GM23338 (cell line): ENCODE results near the gene CMIP. TPM values are rescaled to one million over a fixed set of nuclear protein-coding genes. Genes with fewer than 3 reads are reported as not detected.

Source experiments
- ATAC-seq: fragments of 200-7000 bp; cut with Tn5 transposase; 3 replicates; pipeline ENCODE4 v1.9.1; 2020
- DNase-seq: peaks from one replicate; pipeline ENCODE4 v3.0.0-alpha.2; 2015; ENCODE audit warnings: low spot score
- H2AFZ ChIP-seq: fragments of 200-600 bp; sonication (generic); 2 replicates; pipeline ENCODE4 v1.8.0; 2016; ENCODE audit warnings: antibody characterized with exemption, mild to moderate bottlenecking, moderate library complexity
- H3F3A ChIP-seq: fragments of 200-600 bp; sonication (generic); replicated peaks from 2 replicates; pipeline ENCODE4 v1.8.0; 2017; ENCODE audit warnings: antibody characterized with exemption, mixed run types, low read depth
- H3K27ac ChIP-seq: fragments of 200-600 bp; sonication (generic); 2 replicates; pipeline ENCODE4 v1.6.1; 2016; ENCODE audit warnings: low read depth
- H3K27me3 ChIP-seq: fragments of 200-600 bp; sonication (generic); 2 replicates; pipeline ENCODE4 v1.8.0; 2016; ENCODE audit warnings: mild to moderate bottlenecking, mixed run types, moderate library complexity; ENCODE audit not compliant: insufficient read depth
- H3K36me3 ChIP-seq: fragments of 200-600 bp; sonication (generic); 2 replicates; pipeline ENCODE4 v1.8.0; 2016; ENCODE audit warnings: mild to moderate bottlenecking; ENCODE audit not compliant: insufficient read depth
- H3K4me1 ChIP-seq: fragments of 200-600 bp; sonication (generic); 2 replicates; pipeline ENCODE4 v1.8.0; 2016; ENCODE audit warnings: mild to moderate bottlenecking, moderate library complexity; ENCODE audit not compliant: insufficient read depth
- H3K4me2 ChIP-seq: fragments of 200-600 bp; sonication (generic); 2 replicates; pipeline ENCODE4 v1.7.1; 2017; ENCODE audit warnings: mixed run types
- H3K4me3 ChIP-seq: fragments of 200-600 bp; sonication (generic); 2 replicates; pipeline ENCODE4 v1.6.1; 2016; ENCODE audit warnings: mixed run types
- H3K79me2 ChIP-seq: fragments of 200-600 bp; sonication (generic); replicated peaks from 2 replicates; pipeline ENCODE4 v1.8.0; 2017; ENCODE audit warnings: mild to moderate bottlenecking; ENCODE audit not compliant: insufficient read depth
- H3K9me2 ChIP-seq: fragments of 200-600 bp; sonication (generic); 2 replicates; pipeline ENCODE4 v1.8.0; 2017; ENCODE audit not compliant: insufficient read depth
- H4K20me1 ChIP-seq: fragments of 200-600 bp; sonication (generic); replicated peaks from 2 replicates; pipeline ENCODE4 v1.8.0; 2017; ENCODE audit warnings: mild to moderate bottlenecking; ENCODE audit not compliant: insufficient read depth
- H3K27ac Mint-ChIP-seq: 2 replicates; pipeline ENCODE4 v1.8.0; 2020; ENCODE audit warnings: inconsistent platforms, mild to moderate bottlenecking, moderate library complexity, mixed read lengths
- H3K27me3 Mint-ChIP-seq: 3 replicates; pipeline ENCODE4 v1.8.0; 2022; ENCODE audit warnings: low read depth, mild to moderate bottlenecking, moderate library complexity, mixed read lengths, inconsistent platforms; ENCODE audit not compliant: insufficient read depth, poor library complexity
- H3K36me3 Mint-ChIP-seq: 3 replicates; pipeline ENCODE4 v1.8.0; 2021; ENCODE audit warnings: low read depth, mild to moderate bottlenecking, inconsistent platforms, moderate library complexity, mixed read lengths
- H3K4me1 Mint-ChIP-seq: 3 replicates; pipeline ENCODE4 v1.8.0; 2020; ENCODE audit warnings: mild to moderate bottlenecking, inconsistent platforms, mixed read lengths
- H3K4me3 Mint-ChIP-seq: 3 replicates; pipeline ENCODE4 v1.8.0; 2021; ENCODE audit warnings: moderate library complexity, mild to moderate bottlenecking, inconsistent platforms, mixed read lengths
- H3K9me3 Mint-ChIP-seq: 3 replicates; pipeline ENCODE4 v1.8.0; 2020; ENCODE audit warnings: moderate library complexity, mild to moderate bottlenecking, inconsistent platforms, mixed read lengths
- CREB1 ChIP-seq: fragments of 250-450 bp; sonication (Bioruptor Pico); IDR thresholded peaks from 2 replicates; pipeline ENCODE4 v1.5.0; 2020; ENCODE audit warnings: low read depth, mild to moderate bottlenecking, moderate library complexity
- EZH2 ChIP-seq: fragments of 200-600 bp; sonication (generic); IDR thresholded peaks from one replicate; pipeline ENCODE4 v1.8.0; 2017; ENCODE audit warnings: antibody characterized with exemption, mild to moderate bottlenecking, low read depth; ENCODE audit not compliant: unreplicated experiment
- EZH2phosphoT487 ChIP-seq: fragments of 200-600 bp; sonication (generic); IDR thresholded peaks from one replicate; pipeline ENCODE4 v1.8.1; 2018; ENCODE audit warnings: antibody characterized with exemption; ENCODE audit not compliant: unreplicated experiment
- JUNB ChIP-seq: IDR thresholded peaks from one replicate; pipeline ENCODE4 v1.6.1; 2016; ENCODE audit warnings: antibody characterized with exemption; ENCODE audit not compliant: unreplicated experiment
- NANOG ChIP-seq: IDR thresholded peaks from 2 replicates; pipeline ENCODE4 v1.6.1; 2016; ENCODE audit warnings: antibody characterized with exemption, borderline replicate concordance
- POLR2AphosphoS5 ChIP-seq: IDR thresholded peaks from 2 replicates; pipeline ENCODE4 v1.6.1; 2016; ENCODE audit warnings: antibody characterized with exemption, low read depth
- STAT1 ChIP-seq: IDR thresholded peaks from one replicate; pipeline ENCODE4 v1.6.1; 2016; ENCODE audit warnings: antibody characterized with exemption; ENCODE audit not compliant: unreplicated experiment
- ZNF114 ChIP-seq: fragments of 250-450 bp; sonication (Bioruptor Pico); IDR thresholded peaks from 2 replicates; pipeline ENCODE4 v1.5.0; 2020; ENCODE audit warnings: mild to moderate bottlenecking, moderate library complexity
- ZNF331 ChIP-seq: fragments of 250-450 bp; sonication (Bioruptor Pico); IDR thresholded peaks from 2 replicates; pipeline ENCODE4 v1.5.0; 2020; ENCODE audit warnings: low read depth, mild to moderate bottlenecking, moderate library complexity
- polyA plus RNA-seq: library from polyadenylated mRNA; unstranded; fragments of >200 nt; fragmentation: Nextera tagmentation; extraction: Ambion mirVana; gene quantifications from 2 replicates; pipeline ENCODE4 v1.2.1, GENCODE V29; 2016
- total RNA-seq: library from RNA; depleted of rRNA; stranded (reverse); fragments of >200 nt; shearing (Covaris generic); gene quantifications from 2 replicates; pipeline ENCODE4 v1.2.3, GENCODE V29; 2014
- TF ChIP-seq, protein P1 (sequence below): IDR thresholded peaks from 2 replicates; pipeline ENCODE4 v1.6.1; 2016; ENCODE audit warnings: antibody characterized with exemption
- TF ChIP-seq, protein P2 (sequence below), 2 experiments: fragments of 200-600 bp in 1 of 2; sonication (generic) in 1 of 2; conservative IDR thresholded peaks; 2 replicates each; pipeline versions ENCODE4 v1.5.1 to v1.6.1; 2016 to 2017; ENCODE audit warnings: antibody characterized with exemption in 2 of 2, low read depth in 2 of 2, mild to moderate bottlenecking in 2 of 2, moderate library complexity in 1 of 2
- TF ChIP-seq, protein P3 (sequence below): fragments of 250-450 bp; sonication (Bioruptor Pico); IDR thresholded peaks from 2 replicates; pipeline ENCODE4 v1.5.0; 2020; ENCODE audit warnings: mild to moderate bottlenecking, moderate library complexity
- TF ChIP-seq, protein P4 (sequence below): IDR thresholded peaks from one replicate; pipeline ENCODE4 v1.6.1; 2018; ENCODE audit warnings: antibody characterized with exemption; ENCODE audit not compliant: unreplicated experiment

CMIP gene
- total and polyA plus RNA-seq, 2 experiments from 2014 or later, result 9.5 to 62.3 TPM

DNA sequence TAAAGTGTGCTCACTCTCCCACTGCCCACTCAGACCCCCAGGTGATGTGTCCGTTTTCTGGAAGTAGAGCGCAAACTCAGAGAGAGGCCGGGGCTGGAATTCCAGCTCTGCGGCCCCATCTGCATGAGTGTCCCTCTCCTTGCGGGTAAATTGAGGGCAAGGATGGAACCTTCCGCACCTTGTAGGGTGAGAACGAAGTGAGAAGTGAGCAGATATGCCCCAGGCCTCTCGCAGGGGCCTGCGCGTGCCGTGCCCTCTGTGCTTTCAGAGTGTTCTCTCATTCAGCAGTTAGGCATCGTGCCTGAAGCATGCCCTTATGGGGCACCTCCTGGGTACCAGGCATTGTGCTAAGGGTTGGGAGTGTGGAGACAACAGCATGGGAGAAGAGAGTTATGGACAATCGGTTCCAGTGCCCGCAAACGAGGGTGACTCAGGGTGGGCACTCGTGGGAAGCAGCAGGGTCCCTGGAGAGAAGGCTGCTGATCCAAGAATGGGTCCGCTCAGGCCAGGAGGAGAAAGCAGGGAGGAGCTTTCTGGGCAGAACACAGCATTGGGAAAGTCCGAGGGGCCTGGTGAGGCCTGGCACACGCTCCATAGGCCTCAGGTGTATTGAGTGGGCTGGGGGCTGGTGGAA, 23.8 kb downstream of the CMIP start:
- Histone ChIP-seq H3K4me1 (no peaks in the 10 kb centered on the region; the same call in 1 of the 2 replicates), H3F3A (peaks cover 18% of the 10 kb centered on the region; the same call in 1 of the 2 replicates), H3K4me3 (no peak overlapping the region), H3K4me2 (no peak overlapping the region), H2AFZ (no peak overlapping the region), H3K27me3 (no peaks in the 10 kb centered on the region), H3K36me3 (no peaks in the 10 kb centered on the region), H3K27ac (peak overlapping the region; percentile 39; the same call in 1 of the 2 replicates), H4K20me1 (peaks cover 83% of the 10 kb centered on the region), H3K9me2 (no peaks in the 10 kb centered on the region), H3K79me2 (peaks cover 100% of the 10 kb centered on the region)
- Mint-ChIP-seq H3K27ac (no peak overlapping the region; the same call in 1 of the 2 replicates), H3K36me3 (peaks cover 14% of the 10 kb centered on the region), H3K4me1 (peaks cover 27% of the 10 kb centered on the region), H3K4me3 (no peak overlapping the region), H3K9me3 (no peaks in the 10 kb centered on the region), H3K27me3 (peaks cover 4% of the 10 kb centered on the region)
- no peak for ATAC-seq
- no peak for TF ChIP-seq JUNB
- TF ChIP-seq, protein P1, sequence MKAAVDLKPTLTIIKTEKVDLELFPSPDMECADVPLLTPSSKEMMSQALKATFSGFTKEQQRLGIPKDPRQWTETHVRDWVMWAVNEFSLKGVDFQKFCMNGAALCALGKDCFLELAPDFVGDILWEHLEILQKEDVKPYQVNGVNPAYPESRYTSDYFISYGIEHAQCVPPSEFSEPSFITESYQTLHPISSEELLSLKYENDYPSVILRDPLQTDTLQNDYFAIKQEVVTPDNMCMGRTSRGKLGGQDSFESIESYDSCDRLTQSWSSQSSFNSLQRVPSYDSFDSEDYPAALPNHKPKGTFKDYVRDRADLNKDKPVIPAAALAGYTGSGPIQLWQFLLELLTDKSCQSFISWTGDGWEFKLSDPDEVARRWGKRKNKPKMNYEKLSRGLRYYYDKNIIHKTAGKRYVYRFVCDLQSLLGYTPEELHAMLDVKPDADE, result no peak
- TF ChIP-seq, protein P2, sequence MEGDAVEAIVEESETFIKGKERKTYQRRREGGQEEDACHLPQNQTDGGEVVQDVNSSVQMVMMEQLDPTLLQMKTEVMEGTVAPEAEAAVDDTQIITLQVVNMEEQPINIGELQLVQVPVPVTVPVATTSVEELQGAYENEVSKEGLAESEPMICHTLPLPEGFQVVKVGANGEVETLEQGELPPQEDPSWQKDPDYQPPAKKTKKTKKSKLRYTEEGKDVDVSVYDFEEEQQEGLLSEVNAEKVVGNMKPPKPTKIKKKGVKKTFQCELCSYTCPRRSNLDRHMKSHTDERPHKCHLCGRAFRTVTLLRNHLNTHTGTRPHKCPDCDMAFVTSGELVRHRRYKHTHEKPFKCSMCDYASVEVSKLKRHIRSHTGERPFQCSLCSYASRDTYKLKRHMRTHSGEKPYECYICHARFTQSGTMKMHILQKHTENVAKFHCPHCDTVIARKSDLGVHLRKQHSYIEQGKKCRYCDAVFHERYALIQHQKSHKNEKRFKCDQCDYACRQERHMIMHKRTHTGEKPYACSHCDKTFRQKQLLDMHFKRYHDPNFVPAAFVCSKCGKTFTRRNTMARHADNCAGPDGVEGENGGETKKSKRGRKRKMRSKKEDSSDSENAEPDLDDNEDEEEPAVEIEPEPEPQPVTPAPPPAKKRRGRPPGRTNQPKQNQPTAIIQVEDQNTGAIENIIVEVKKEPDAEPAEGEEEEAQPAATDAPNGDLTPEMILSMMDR (conservative IDR thresholded peaks at IDR 0.05; ENCODE audit: low read depth in 2 of 2), result no peak
- no peak for TF ChIP-seq CREB1 (CRISPR knock-in tag)
- no peak for TF ChIP-seq STAT1
- TF ChIP-seq EZH2phosphoT487, result no peak
- no peak for TF ChIP-seq ZNF114 (CRISPR knock-in tag)
- TF ChIP-seq, protein P3, sequence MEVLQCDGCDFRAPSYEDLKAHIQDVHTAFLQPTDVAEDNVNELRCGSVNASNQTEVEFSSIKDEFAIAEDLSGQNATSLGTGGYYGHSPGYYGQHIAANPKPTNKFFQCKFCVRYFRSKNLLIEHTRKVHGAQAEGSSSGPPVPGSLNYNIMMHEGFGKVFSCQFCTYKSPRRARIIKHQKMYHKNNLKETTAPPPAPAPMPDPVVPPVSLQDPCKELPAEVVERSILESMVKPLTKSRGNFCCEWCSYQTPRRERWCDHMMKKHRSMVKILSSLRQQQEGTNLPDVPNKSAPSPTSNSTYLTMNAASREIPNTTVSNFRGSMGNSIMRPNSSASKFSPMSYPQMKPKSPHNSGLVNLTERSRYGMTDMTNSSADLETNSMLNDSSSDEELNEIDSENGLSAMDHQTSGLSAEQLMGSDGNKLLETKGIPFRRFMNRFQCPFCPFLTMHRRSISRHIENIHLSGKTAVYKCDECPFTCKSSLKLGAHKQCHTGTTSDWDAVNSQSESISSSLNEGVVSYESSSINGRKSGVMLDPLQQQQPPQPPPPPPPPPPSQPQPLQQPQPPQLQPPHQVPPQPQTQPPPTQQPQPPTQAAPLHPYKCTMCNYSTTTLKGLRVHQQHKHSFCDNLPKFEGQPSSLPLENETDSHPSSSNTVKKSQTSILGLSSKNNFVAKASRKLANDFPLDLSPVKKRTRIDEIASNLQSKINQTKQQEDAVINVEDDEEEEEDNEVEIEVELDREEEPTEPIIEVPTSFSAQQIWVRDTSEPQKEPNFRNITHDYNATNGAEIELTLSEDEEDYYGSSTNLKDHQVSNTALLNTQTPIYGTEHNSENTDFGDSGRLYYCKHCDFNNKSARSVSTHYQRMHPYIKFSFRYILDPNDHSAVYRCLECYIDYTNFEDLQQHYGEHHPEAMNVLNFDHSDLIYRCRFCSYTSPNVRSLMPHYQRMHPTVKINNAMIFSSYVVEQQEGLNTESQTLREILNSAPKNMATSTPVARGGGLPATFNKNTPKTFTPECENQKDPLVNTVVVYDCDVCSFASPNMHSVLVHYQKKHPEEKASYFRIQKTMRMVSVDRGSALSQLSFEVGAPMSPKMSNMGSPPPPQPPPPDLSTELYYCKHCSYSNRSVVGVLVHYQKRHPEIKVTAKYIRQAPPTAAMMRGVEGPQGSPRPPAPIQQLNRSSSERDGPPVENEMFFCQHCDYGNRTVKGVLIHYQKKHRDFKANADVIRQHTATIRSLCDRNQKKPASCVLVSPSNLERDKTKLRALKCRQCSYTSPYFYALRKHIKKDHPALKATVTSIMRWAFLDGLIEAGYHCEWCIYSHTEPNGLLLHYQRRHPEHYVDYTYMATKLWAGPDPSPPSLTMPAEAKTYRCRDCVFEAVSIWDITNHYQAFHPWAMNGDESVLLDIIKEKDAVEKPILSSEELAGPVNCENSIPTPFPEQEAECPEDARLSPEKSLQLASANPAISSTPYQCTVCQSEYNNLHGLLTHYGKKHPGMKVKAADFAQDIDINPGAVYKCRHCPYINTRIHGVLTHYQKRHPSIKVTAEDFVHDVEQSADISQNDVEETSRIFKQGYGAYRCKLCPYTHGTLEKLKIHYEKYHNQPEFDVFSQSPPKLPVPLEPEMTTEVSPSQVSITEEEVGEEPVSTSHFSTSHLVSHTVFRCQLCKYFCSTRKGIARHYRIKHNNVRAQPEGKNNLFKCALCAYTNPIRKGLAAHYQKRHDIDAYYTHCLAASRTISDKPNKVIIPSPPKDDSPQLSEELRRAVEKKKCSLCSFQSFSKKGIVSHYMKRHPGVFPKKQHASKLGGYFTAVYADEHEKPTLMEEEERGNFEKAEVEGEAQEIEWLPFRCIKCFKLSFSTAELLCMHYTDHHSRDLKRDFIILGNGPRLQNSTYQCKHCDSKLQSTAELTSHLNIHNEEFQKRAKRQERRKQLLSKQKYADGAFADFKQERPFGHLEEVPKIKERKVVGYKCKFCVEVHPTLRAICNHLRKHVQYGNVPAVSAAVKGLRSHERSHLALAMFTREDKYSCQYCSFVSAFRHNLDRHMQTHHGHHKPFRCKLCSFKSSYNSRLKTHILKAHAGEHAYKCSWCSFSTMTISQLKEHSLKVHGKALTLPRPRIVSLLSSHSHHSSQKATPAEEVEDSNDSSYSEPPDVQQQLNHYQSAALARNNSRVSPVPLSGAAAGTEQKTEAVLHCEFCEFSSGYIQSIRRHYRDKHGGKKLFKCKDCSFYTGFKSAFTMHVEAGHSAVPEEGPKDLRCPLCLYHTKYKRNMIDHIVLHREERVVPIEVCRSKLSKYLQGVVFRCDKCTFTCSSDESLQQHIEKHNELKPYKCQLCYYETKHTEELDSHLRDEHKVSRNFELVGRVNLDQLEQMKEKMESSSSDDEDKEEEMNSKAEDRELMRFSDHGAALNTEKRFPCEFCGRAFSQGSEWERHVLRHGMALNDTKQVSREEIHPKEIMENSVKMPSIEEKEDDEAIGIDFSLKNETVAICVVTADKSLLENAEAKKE (CRISPR knock-in tag), result no peak
- no peak for TF ChIP-seq POLR2AphosphoS5
- TF ChIP-seq, protein P4, sequence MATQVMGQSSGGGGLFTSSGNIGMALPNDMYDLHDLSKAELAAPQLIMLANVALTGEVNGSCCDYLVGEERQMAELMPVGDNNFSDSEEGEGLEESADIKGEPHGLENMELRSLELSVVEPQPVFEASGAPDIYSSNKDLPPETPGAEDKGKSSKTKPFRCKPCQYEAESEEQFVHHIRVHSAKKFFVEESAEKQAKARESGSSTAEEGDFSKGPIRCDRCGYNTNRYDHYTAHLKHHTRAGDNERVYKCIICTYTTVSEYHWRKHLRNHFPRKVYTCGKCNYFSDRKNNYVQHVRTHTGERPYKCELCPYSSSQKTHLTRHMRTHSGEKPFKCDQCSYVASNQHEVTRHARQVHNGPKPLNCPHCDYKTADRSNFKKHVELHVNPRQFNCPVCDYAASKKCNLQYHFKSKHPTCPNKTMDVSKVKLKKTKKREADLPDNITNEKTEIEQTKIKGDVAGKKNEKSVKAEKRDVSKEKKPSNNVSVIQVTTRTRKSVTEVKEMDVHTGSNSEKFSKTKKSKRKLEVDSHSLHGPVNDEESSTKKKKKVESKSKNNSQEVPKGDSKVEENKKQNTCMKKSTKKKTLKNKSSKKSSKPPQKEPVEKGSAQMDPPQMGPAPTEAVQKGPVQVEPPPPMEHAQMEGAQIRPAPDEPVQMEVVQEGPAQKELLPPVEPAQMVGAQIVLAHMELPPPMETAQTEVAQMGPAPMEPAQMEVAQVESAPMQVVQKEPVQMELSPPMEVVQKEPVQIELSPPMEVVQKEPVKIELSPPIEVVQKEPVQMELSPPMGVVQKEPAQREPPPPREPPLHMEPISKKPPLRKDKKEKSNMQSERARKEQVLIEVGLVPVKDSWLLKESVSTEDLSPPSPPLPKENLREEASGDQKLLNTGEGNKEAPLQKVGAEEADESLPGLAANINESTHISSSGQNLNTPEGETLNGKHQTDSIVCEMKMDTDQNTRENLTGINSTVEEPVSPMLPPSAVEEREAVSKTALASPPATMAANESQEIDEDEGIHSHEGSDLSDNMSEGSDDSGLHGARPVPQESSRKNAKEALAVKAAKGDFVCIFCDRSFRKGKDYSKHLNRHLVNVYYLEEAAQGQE, result no peak
- TF ChIP-seq ZNF331 (CRISPR knock-in tag), result no peak
- TF ChIP-seq NANOG, result no peak
- no peak for TF ChIP-seq EZH2
- DNase-seq, result no peak
